Activated T-helper 2 cell treated with anti-CD3 and anti-CD28 coated beads, Interferon-gamma antibody, Interleukin-2, Interleukin-4, amounts not matched to agents 10 μg/mL and 5 μg/mL and 100 μg/mL, durations not matched to agents 14 hours and 24 hours and 36 hours (primary cell): Measurements from ENCODE around the gene ACTR3. TPM values are rescaled to one million over a fixed set of nuclear protein-coding genes. Genes with fewer than 3 reads are reported as not detected.

Source experiments
- DNase-seq: peaks from one replicate; pipeline ENCODE4 v3.0.0; 2021; ENCODE audit warnings: low spot score
- H3K27ac Mint-ChIP-seq: one replicate; pipeline ENCODE4 v1.8.0; 2021; ENCODE audit warnings: mixed read lengths
- H3K27me3 Mint-ChIP-seq: one replicate; pipeline ENCODE4 v1.8.0; 2021; ENCODE audit warnings: low read depth, mixed read lengths
- H3K36me3 Mint-ChIP-seq: one replicate; pipeline ENCODE4 v1.8.0; 2021; ENCODE audit warnings: low read depth, mixed read lengths
- H3K4me1 Mint-ChIP-seq: one replicate; pipeline ENCODE4 v1.8.0; 2021; ENCODE audit warnings: low read depth, mixed read lengths
- H3K4me3 Mint-ChIP-seq: one replicate; pipeline ENCODE4 v1.8.0; 2021; ENCODE audit warnings: low read depth, mild to moderate bottlenecking, moderate library complexity, mixed read lengths
- H3K9me3 Mint-ChIP-seq: one replicate; pipeline ENCODE4 v1.8.0; 2021; ENCODE audit warnings: mixed read lengths
- intact Hi-C: fragments of 100-400 bp; cut with micrococcal nuclease; formaldehyde crosslinking; loops from one replicate; pipeline ENCODE4 v1.15.1; 2023
- total RNA-seq: library from RNA; stranded (reverse); gene quantifications from 2 replicates; pipeline ENCODE4 v1.2.3, GENCODE V29; 2022

Gene ACTR3
- total RNA-seq, 1 donor from 2014 or later = 530 TPM

DNA sequence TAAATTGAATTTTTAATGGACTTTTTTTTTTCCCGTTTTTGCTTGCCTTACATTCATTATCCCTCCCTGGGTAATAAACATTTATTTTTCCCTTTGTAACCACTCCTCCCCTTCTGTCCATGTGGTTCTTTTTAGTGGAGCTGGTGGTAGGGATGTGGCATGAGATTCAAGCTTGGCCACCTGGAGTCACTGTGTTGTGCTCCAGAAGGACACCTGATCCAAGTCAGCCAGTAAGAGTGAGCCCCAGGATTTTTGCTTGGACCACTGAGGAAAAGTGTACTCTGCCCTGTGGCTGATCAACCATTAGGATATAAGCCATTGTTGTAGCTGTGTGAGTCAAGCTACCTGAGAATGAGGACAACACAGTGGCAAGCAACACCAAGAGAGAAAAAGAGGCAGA, 11.1 kb upstream of the ACTR3 start:
- no peak for DNase-seq
- intact Hi-C loops = no loop called here
- peaks cover 40% of the 10 kb centered on the region for H3K4me1 Mint-ChIP-seq
- peaks cover 37% of the 10 kb centered on the region for H3K36me3 Mint-ChIP-seq
- no peaks in the 10 kb centered on the region for H3K27me3 Mint-ChIP-seq
- H3K9me3 Mint-ChIP-seq = no peaks in the 10 kb centered on the region
- no peak overlapping the region for H3K4me3 Mint-ChIP-seq
- peak overlapping the region; percentile 74 for H3K27ac Mint-ChIP-seq

- Mint-ChIP-seq H3K9me3 (no peaks in the 10 kb centered on the region), H3K4me3 (no peak overlapping the region), H3K36me3 (peaks cover 32% of the 10 kb centered on the region), H3K27me3 (no peaks in the 10 kb centered on the region), H3K4me1 (peaks cover 36% of the 10 kb centered on the region), H3K27ac (no peak overlapping the region)
- intact Hi-C loops = no loop called here
- DNase-seq = no peak
These were observed 10.4 kb upstream of the ACTR3 start for GRCh38 chr2:113879457-113879856.

DNA sequence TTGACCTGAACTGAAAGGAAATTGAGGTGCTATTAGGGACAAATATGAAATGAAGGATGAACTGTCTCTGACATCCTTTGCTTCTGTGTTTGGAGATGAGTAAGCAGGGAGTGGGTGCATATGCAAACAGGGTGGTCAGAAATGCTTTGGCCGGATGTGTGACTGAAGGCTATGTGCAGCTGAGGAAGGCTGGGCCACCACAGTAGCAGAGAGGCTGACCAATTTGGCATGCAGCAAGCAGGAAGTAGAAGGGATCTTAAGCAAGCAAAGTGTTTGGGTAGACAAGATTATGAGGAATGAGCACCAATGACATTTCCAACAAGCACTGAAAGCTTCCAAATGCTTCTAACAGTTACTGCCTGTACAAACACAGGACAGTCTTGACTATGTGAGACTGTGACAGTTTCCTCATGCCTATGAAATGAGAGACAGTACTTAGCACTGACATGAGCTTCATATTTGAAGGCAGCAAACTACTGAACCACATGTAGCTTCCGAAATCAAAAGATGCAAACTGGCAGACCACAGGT, 3.3 kb upstream of the ACTR3 start:
- DNase-seq = peak; percentile 51
- intact Hi-C loops = loop anchor here (1.0 to 10.0 kb wide), 3 partner anchors 9 to 282 kb away; no protein-coding TSS in a partner anchor
- Mint-ChIP-seq H3K4me1 (peaks cover 39% of the 10 kb centered on the region), H3K4me3 (peak overlapping the region; percentile 61), H3K9me3 (no peaks in the 10 kb centered on the region), H3K36me3 (peaks cover 35% of the 10 kb centered on the region), H3K27me3 (no peaks in the 10 kb centered on the region), H3K27ac (peak overlapping the region; percentile 95)

DNA sequence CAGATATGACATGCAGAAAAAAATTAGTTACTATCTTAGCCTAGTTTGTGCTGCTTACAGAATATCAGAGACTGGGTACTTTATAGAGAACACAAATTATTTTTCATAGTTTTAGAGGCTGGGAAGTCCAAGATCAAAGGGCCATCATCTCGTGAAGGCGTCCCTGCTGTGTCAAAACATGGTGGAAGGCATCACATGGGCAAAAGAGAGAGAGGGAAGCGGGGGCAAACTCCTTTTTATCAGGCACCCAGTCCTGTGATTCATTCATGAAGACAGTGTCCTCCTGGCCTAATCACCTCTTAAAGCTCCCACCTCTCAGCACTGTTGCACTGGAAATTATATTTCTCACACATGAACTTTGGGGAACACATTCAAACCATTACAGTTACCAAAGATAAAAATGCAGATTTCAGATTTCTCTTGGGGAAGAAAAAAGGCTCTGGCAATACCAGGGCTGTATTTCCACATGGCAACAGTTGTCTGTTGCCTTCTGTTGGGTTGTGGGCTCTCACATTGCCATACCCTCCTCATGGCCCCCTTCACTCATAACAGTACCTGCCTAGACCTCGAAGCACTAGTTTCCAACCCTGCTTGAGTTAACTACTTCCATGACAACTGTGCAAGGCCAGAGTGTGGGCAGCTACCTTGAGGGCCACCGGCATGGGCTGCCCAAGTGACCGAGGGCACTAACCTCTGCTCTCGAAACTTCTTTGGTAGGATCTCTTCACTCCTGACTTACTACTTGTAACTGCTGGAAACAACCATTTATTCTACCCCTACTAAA, 2.7 kb upstream of the ACTR3 start:
- DNase-seq = no peak
- peaks cover 35% of the 10 kb centered on the region for H3K36me3 Mint-ChIP-seq
- intact Hi-C loops = loop anchor here (10.0 kb wide), 1 partner anchor 282 kb away; no protein-coding TSS in a partner anchor
- peak overlapping the region; percentile 61 for H3K4me3 Mint-ChIP-seq
- H3K9me3 Mint-ChIP-seq = no peaks in the 10 kb centered on the region
- H3K27ac Mint-ChIP-seq = peak overlapping the region; percentile 95
- peaks cover 44% of the 10 kb centered on the region for H3K4me1 Mint-ChIP-seq
- no peaks in the 10 kb centered on the region for H3K27me3 Mint-ChIP-seq

GRCh38 chr2:113888641-113889470, 1.0 kb upstream of the ACTR3 start:
- H3K4me1 Mint-ChIP-seq = peaks cover 60% of the 10 kb centered on the region
- intact Hi-C loops = loop anchor here (1.0 to 10.0 kb wide), 3 partner anchors 133 to 284 kb away; partner anchors contain the start of gene SLC35F5

GRCh38 chr2:113890253-113891235, 655 bp downstream of the ACTR3 start:
- H3K27ac Mint-ChIP-seq = peak overlapping the region; percentile 99
- intact Hi-C loops = loop anchor here (2.0 to 5.0 kb wide), 3 partner anchors 14 to 77 kb away; no protein-coding TSS in a partner anchor

More at GRCh38 chr2:113888641-113889470, 1.0 kb upstream of the ACTR3 start:
- H3K4me3 Mint-ChIP-seq = peak overlapping the region; percentile 97
- peaks cover 47% of the 10 kb centered on the region for H3K36me3 Mint-ChIP-seq
- no peak for DNase-seq
- H3K27me3 Mint-ChIP-seq = no peaks in the 10 kb centered on the region
- H3K9me3 Mint-ChIP-seq = no peaks in the 10 kb centered on the region
- peak overlapping the region; percentile 99 for H3K27ac Mint-ChIP-seq

GRCh38 chr2:113891265-113891959, 1.5 kb downstream of the ACTR3 start:
- no peak for DNase-seq

More at GRCh38 chr2:113890253-113891235, 655 bp downstream of the ACTR3 start:
- peak; percentile 74 for DNase-seq
- peaks cover 56% of the 10 kb centered on the region for H3K36me3 Mint-ChIP-seq
- H3K4me3 Mint-ChIP-seq = peak overlapping the region; percentile 98
- peaks cover 67% of the 10 kb centered on the region for H3K4me1 Mint-ChIP-seq
- H3K9me3 Mint-ChIP-seq = no peaks in the 10 kb centered on the region
- H3K27me3 Mint-ChIP-seq = no peaks in the 10 kb centered on the region

GRCh38 chr2:113892004-113892710, 2.3 kb downstream of the ACTR3 start:
- no peak for DNase-seq
- H3K4me1 Mint-ChIP-seq = peaks cover 71% of the 10 kb centered on the region

More at GRCh38 chr2:113891265-113891959, 1.5 kb downstream of the ACTR3 start:
- Mint-ChIP-seq H3K36me3 (peaks cover 63% of the 10 kb centered on the region), H3K9me3 (no peaks in the 10 kb centered on the region), H3K27ac (peak overlapping the region; percentile 96), H3K4me3 (peak overlapping the region; percentile 98), H3K4me1 (peaks cover 71% of the 10 kb centered on the region), H3K27me3 (no peaks in the 10 kb centered on the region)
- intact Hi-C loops = loop anchor here (2.0 to 5.0 kb wide), 3 partner anchors 15 to 76 kb away; no protein-coding TSS in a partner anchor

DNA sequence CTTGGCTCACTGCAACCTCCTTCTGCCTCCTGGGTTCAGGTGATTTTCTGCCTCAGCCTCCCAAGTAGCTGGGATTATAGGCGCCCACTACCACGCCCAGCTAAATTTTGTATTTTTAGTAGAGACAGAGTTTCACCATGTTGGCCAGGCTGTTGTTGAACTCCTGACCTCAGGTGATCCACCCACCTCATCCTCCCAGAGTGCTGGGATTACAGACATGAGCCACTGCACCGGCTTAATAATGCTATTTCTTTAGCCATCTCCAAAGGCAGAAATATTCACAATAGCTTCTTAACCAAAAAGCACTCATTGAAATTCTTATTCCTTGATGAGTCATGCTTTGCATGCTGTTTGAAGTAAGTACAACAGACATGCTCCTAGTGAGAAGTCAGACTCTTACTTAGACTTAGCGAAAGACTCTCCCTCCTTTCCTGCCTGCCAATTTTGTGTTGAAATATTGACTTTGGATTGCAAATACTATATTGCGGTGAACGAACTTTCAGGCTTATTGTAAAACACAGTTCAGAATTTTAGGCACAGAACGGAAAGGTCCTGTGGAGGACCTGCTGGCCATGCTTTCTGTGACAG, 4.4 kb downstream of the ACTR3 start:
- Mint-ChIP-seq H3K36me3 (peaks cover 65% of the 10 kb centered on the region), H3K27ac (peak overlapping the region; percentile 81)
- DNase-seq = no peak

More at GRCh38 chr2:113892004-113892710, 2.3 kb downstream of the ACTR3 start:
- peaks cover 70% of the 10 kb centered on the region for H3K36me3 Mint-ChIP-seq
- H3K9me3 Mint-ChIP-seq = no peaks in the 10 kb centered on the region
- H3K27ac Mint-ChIP-seq = peak overlapping the region; percentile 81
- no peaks in the 10 kb centered on the region for H3K27me3 Mint-ChIP-seq
- H3K4me3 Mint-ChIP-seq = peak overlapping the region; percentile 98
- intact Hi-C loops = loop anchor here (5.0 kb wide), 1 partner anchor 75 kb away; no protein-coding TSS in a partner anchor

DNA sequence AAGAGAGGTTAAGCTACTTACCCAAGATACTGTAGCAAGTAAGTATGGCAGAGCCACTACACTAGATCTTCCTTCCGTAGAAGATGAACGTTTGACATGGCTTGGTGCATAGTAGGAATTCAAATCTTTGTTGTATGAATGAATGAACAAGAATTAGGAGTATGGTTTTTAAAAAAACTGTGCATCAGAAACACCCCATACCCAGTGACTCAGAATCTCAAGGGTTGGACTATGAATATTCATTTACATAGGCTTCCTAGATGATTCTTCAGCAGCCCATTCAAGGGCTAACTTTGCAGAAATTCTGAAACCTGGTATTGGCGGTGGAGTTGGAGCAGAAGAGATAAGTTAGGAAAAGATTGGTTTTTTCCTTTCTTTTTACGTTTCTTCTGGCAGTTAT, 5.4 kb downstream of the ACTR3 start:
- intact Hi-C loops = loop anchor here (2.0 kb wide), 1 partner anchor 16 kb away; no protein-coding TSS in a partner anchor
- H3K27ac Mint-ChIP-seq = peak overlapping the region; percentile 81
- H3K36me3 Mint-ChIP-seq = peaks cover 71% of the 10 kb centered on the region
- peaks cover 79% of the 10 kb centered on the region for H3K4me1 Mint-ChIP-seq
- no peak for DNase-seq
- H3K9me3 Mint-ChIP-seq = no peaks in the 10 kb centered on the region
- no peaks in the 10 kb centered on the region for H3K27me3 Mint-ChIP-seq
- peak overlapping the region; percentile 98 for H3K4me3 Mint-ChIP-seq

More for the DNA sequence above, 4.4 kb downstream of the ACTR3 start:
- no peaks in the 10 kb centered on the region for H3K27me3 Mint-ChIP-seq
- H3K4me3 Mint-ChIP-seq = peak overlapping the region; percentile 98
- intact Hi-C loops = loop anchor here (2.0 to 5.0 kb wide), 2 partner anchors 17 to 73 kb away; no protein-coding TSS in a partner anchor
- no peaks in the 10 kb centered on the region for H3K9me3 Mint-ChIP-seq
- H3K4me1 Mint-ChIP-seq = peaks cover 70% of the 10 kb centered on the region
